PFSK-1 (cell line): ENCODE results near the gene S100A11.

ENCODE experiments used
- FOXP2 ChIP-seq: optimal IDR thresholded peaks from 2 replicates; pipeline ENCODE3; 2011; ENCODE audit warnings: borderline replicate concordance, control low read depth, inconsistent platforms; ENCODE audit not compliant: insufficient read depth; ENCODE audit errors: extremely low read length, extremely low read depth
- POLR2AphosphoS5 ChIP-seq: IDR thresholded peaks from 2 replicates; pipeline ENCODE4 v1.6.1; 2012; ENCODE audit warnings: low read depth, mild to moderate bottlenecking, control low read depth, low read length, moderate library complexity
- SIN3A ChIP-seq: IDR thresholded peaks from 2 replicates; pipeline ENCODE4 v1.6.1; 2012; ENCODE audit warnings: mild to moderate bottlenecking, low read length, moderate library complexity, borderline replicate concordance; ENCODE audit not compliant: insufficient read depth
- TAF1 ChIP-seq: IDR thresholded peaks from 2 replicates; pipeline ENCODE4 v1.6.1; 2012; ENCODE audit warnings: low read length, control low read depth, borderline replicate concordance; ENCODE audit not compliant: insufficient read depth
- TF ChIP-seq, protein P1 (sequence below), 2 experiments: IDR thresholded peaks; 2 replicates each; pipeline versions ENCODE4 v1.6.1 to v1.8.0; 2011 to 2012; ENCODE audit warnings: low read depth in 2 of 2, low read length in 2 of 2, control low read depth in 1 of 2, inconsistent platforms in 1 of 2, mild to moderate bottlenecking in 1 of 2, moderate library complexity in 1 of 2; ENCODE audit not compliant: insufficient read depth in 1 of 2

The S100A11 gene

DNA sequence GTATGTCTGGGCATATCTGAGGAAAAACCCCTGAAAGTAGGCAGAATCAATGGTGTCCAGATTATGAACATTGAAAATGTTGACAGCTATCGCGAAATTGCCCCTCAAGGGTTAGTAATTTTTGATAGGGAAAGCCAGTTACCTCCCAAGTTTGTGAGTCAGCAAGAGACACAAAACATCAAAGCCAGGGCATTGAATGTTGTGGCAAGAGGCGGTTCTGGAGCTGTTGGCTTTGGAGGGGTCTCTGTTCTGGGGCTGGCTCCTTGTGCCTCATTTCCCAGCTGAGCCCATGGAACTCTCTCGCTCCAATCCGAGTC lies 10.6 kb upstream of the S100A11 start:
- TF ChIP-seq POLR2AphosphoS5 (no peak), FOXP2 (no peak), TAF1 (no peak), SIN3A (no peak)
- TF ChIP-seq, protein P1, sequence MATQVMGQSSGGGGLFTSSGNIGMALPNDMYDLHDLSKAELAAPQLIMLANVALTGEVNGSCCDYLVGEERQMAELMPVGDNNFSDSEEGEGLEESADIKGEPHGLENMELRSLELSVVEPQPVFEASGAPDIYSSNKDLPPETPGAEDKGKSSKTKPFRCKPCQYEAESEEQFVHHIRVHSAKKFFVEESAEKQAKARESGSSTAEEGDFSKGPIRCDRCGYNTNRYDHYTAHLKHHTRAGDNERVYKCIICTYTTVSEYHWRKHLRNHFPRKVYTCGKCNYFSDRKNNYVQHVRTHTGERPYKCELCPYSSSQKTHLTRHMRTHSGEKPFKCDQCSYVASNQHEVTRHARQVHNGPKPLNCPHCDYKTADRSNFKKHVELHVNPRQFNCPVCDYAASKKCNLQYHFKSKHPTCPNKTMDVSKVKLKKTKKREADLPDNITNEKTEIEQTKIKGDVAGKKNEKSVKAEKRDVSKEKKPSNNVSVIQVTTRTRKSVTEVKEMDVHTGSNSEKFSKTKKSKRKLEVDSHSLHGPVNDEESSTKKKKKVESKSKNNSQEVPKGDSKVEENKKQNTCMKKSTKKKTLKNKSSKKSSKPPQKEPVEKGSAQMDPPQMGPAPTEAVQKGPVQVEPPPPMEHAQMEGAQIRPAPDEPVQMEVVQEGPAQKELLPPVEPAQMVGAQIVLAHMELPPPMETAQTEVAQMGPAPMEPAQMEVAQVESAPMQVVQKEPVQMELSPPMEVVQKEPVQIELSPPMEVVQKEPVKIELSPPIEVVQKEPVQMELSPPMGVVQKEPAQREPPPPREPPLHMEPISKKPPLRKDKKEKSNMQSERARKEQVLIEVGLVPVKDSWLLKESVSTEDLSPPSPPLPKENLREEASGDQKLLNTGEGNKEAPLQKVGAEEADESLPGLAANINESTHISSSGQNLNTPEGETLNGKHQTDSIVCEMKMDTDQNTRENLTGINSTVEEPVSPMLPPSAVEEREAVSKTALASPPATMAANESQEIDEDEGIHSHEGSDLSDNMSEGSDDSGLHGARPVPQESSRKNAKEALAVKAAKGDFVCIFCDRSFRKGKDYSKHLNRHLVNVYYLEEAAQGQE (IDR thresholded peaks at IDR 0.05; ENCODE audit: insufficient read depth in 1 of 2, low read depth in 2 of 2, low read length in 2 of 2) = no peak

DNA sequence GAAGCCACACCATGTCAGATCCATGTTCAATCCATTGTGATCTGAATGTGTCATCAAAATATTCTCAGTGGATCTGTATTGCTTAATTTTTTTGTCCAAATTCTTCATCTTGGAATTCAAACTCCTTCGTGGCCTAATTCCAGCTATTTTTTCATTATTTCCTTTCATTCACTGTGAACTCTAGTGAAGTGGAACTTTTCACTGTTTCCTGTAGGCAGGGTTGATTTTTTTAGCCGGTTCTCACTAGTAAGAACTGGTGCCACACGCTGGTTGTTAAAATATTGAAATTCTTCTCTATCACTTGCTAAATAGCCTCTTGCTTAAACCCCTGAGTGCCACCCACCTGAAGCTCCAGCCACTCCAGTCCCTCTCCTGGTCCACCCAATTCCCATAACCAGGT lies 7.6 kb upstream of the S100A11 start:
- TF ChIP-seq POLR2AphosphoS5 (no peak), FOXP2 (no peak), SIN3A (no peak), TAF1 (no peak)
- TF ChIP-seq, protein P1 (IDR thresholded peaks at IDR 0.05; ENCODE audit: insufficient read depth in 1 of 2, low read depth in 2 of 2, low read length in 2 of 2) = no peak

DNA sequence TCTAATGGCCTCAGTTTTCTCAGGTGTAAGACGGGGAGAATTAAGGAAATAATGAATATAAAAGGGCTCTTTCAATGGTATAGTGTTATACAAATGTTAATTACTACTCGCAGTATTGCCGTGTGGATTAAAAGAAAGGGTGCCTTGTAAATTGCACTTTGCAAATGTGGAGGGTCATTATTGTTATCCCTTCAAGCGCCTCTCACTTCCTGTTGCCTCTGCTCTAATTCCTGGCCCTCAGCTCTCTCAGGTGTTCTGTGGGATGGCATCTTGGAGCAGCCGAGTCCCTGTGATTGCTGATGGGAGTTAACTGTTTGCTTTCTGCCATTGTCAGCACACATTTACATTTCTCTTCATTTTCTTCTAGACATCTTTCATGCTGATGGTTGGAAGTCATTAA lies 7.1 kb upstream of the S100A11 start:
- TF ChIP-seq FOXP2 (no peak), POLR2AphosphoS5 (no peak), TAF1 (no peak), SIN3A (no peak)
- TF ChIP-seq, protein P1 (IDR thresholded peaks at IDR 0.05; ENCODE audit: insufficient read depth in 1 of 2, low read depth in 2 of 2, low read length in 2 of 2) = no peak

GRCh38 chr1:152042030-152042429 lies 5.2 kb upstream of the S100A11 start:
- no peak for TF ChIP-seq SIN3A
- TF ChIP-seq TAF1 = no peak
- TF ChIP-seq POLR2AphosphoS5 = no peak
- TF ChIP-seq, protein P1 (IDR thresholded peaks at IDR 0.05; ENCODE audit: insufficient read depth in 1 of 2, low read depth in 2 of 2, low read length in 2 of 2) = no peak
- TF ChIP-seq FOXP2 = no peak

- TF ChIP-seq TAF1 (no peak), SIN3A (no peak)
Observed at GRCh38 chr1:152039886-152040285, 3.1 kb upstream of the S100A11 start.
